Measurements from ENCODE around the gene RBM19.

The RBM19 gene

GRCh38 chr12:113988976-113989375, 22.9 kb upstream of the RBM19 start:
- no peak for DNase-seq

DNA sequence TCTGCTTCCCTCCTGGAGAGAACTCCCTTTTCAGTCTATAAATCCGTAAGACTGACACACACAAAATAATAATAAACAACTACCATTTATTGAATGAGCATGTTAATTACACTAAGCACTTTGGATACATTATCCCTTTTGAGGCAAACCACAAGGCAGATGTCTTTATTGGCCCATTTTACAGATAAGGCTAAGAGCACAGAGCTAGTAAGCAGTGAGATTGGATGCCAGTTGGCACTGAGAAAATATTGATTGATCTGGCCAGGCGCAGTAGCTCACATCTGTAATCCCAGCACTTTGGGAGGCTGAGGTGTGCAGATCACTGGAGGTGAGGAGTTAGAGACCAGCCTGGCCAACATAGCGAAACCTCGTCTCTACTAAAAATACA, 21.9 kb upstream of the RBM19 start:
- DNase-seq = no peak

DNA sequence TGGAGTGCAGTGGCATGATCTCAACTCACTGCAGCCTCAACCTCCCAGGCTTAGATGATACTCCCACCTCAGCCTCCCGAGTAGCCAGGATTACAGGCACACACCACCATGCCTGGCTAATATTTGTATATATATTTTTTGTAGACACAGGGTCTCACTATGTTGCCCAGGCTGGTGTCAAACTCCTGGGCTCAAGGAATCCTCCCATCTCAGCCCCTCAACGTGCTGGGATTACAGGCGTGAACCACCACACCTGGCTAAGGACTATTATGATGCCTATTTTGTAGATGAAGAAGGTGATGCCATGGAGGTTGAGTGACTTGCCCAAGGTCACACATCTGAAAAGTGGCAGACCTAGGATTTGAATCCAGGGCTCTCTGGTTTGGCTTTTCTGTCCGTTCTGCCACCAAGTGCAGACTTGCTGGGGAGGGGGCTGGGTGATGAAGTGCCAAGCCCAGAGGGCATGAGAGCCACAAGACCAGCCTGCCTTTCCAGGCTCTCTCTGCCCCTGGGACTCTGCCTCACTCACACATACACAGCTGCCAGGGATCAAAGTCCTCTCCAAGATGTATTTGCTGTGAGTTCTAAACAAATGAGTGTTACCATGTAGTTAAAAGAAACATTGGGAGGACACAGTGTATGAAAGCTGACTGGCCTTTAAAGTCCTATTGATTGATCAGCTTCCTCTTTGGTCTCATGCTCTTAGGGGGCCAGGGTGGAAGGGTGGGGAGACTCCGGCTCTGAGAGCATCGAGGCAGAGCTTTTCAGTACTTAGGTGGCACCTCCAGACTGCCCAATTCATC, 21.3 kb upstream of the RBM19 start:
- no peak for DNase-seq

GRCh38 chr12:113984464-113984863, 18.3 kb upstream of the RBM19 start:
- no peak for DNase-seq

DNA sequence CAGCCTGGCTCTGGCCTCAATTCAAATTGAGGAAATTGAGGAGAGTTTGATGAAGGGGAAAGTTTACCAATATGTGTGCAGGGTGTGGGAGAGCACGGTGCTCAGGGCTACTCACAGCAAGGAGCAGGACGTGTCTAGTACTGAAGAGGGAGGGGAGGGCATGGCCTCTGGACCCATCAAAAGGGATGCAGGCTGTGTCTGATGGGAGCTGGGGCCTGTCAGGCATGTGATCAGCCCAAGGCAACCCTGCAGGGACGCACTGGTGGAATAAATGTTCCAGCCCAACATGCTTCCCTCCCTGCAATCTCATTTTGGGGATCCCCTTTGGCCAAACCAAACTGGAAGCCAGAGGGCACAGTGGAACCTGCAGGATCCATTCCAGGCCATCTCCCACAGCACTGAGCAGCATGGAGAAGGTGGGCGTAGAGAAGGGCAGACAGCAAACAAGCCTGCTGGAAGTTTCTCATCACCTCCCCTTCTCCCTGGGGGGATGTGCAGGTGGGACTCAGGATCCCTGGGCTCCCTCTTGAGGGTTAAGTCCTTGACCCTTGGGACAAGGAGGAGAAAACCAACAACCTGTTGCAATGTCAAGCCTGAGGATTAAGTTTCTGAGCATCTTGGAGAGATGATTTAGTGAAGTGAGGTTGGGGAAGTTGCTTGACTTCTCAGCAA, 17.8 kb upstream of the RBM19 start:
- no peak for DNase-seq

GRCh38 chr12:113983265-113983664, 17.1 kb upstream of the RBM19 start:
- no peak for DNase-seq

GRCh38 chr12:113981876-113982275, 15.8 kb upstream of the RBM19 start:
- DNase-seq = no peak

DNA sequence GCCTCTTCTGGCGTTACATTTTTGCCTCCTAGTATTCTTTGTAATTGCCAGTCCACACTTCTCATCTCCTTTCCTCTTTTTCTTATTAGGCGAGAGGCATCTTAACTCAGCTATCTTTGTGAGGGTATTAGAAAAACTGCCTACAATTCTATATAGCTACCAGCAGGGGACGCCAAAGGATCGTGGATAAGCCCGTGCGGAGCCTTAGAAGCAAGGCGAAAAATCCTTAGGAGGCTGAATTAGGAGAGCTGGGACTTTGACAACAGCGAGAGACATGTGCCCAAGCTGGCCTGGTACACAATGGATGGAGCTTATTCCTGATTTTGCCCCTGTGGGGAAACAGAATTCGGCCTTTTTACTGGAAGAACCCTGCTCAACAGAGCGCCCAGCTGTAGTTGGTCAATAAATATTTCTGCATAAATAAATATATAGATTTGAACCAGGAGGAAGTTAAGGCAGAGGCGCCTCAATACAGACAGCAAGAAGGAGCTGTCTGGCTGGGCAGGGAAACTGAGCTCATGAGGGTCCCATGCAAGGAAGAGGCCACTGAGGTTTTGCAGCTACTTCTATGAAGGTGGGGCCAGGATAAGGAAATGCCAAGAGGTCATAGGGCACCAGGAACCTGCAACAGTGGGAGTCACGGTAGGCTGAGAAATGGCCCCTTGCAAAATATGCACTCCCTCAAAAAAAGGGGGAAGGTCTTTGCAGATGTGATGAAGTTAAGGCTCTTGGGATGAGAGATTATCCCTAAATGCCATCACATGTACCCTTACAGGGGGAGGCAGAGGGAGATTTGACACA, 14.6 kb upstream of the RBM19 start:
- peak; percentile 14 for DNase-seq

- DNase-seq = no peak
Observed at GRCh38 chr12:113980054-113980453, 13.9 kb upstream of the RBM19 start.

- no peak for DNase-seq
Observed at GRCh38 chr12:113978080-113978479, 12.0 kb upstream of the RBM19 start.

GRCh38 chr12:113974006-113974405, 7.9 kb upstream of the RBM19 start:
- no peak for DNase-seq

- DNase-seq = no peak
Observed at GRCh38 chr12:113973109-113973904, 7.2 kb upstream of the RBM19 start.

GRCh38 chr12:113971392-113971791, 5.3 kb upstream of the RBM19 start:
- no peak for DNase-seq

DNA sequence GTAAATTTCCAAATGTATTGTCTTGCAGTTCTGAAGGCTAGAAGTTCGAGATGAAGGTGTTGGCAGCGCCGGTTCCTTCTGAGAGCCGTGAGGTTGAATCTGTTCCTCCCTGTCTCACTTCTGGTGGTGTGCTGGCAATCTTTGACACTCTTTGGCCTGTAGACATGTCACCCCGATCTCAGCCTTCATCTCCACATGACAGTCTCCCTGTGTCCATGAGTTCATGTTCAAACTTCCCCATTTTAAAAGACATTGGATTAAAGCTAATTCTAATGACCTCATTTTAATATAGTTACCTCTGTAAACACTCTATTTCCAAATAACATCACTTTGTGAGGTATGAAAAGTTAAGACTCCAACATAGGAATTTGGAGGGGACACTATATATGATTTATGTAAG, 4.1 kb upstream of the RBM19 start:
- DNase-seq = no peak

DNA sequence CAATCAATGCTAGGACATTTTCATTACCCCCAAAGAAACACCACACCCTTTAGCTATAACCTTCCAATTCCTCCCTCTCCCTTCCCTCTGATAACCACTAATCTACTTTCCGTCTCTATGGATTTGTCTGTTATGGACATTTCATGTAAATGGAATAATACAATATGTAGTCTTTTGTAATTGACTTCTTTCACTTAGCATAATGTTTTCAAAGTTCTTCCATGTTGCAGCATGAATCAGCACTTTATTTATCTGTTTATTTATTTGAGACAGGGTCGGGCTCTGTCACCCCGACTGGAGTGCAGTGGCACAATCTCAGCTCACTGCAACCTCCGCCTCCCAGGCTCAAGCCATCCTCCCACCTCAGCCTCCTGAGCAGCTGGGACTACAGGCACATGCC, 1.2 kb upstream of the RBM19 start:
- DNase-seq = no peak

- DNase-seq = no peak
Observed at GRCh38 chr12:113962733-113963132, 3.4 kb downstream of the RBM19 start.

DNA sequence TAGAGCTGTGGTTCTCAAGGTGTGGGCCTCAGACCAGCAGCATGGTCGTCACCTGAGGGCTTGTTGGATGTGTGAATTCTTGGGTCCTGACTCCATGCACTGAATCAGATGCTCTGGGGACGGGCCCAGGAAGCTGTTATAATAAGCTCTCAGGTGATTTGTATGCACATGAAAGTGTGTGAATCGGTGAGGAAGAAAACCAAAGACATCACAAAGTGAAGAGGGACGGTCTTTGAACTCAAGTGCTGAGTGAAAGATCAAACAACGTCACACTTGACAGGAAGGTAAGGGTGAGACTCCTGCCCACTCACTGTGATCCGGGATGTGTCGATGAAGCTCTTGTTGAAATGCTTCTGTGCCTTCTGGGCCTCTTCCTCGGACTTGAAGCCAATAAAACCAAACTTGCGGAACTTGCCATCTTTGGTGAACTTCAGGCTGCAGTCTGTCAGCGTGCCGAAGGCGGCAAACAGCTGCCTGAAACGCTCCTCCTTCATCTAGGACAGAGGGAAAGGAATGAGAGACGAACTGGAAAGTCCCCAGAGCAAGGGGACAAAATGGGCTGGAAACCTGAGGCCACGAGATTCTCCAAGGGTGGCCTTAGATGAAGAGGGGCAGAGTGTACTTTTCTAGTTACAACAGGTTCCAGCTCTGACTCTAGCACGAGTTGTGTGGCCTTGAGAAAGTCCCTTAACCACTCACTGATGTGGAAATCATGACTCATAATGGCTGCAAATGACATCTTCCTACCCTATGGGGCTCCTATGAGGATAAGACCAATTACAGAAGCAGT, 4.0 kb downstream of the RBM19 start:
- peak; percentile 21 for DNase-seq

DNA sequence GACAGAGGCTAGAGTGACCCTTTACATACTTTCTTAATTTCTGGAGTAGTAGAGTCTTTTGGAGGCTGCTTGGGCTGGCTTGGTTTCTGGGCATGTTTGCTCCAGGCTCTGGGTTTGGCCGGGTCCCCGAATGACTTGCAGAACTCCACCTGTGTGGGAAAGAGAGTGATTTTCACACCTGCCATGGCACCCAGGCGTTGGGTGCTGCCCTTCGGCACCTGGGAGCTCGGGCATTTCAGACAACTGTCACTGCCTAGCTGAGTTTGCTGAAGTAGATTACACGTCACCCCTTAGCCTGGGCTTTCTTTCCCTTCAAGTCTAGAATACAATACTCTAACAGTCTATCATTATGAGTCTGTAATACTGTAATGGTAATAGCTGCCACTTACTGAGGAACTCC, 6.1 kb downstream of the RBM19 start:
- DNase-seq = no peak

DNA sequence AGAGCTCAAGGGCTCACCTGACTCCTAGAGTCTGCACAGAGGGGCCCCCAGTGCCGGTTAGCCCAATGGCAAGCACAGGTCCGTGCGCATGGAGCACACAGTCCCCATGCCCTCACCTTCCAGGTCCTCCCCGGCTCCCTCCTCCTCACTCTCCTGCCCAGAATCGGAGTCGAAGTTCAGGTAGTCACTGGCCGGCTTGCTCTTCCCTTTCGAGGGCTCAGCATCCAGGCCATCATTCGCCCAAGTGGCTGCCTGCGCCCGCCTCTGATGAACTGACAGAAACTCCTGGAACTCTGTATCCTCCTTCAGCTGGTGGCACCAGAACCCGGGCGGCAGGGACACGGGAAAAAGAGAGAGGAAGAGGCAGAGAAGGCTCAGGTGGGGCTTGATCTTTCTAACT, 7.0 kb downstream of the RBM19 start:
- DNase-seq = no peak

- no peak for DNase-seq
Observed at GRCh38 chr12:113958108-113958507, 8.0 kb downstream of the RBM19 start.

- DNase-seq = no peak
Observed at GRCh38 chr12:113957627-113958026, 8.5 kb downstream of the RBM19 start.

Measured in activated naive CD4-positive, alpha-beta T cell treated with Interleukin-2 at 50 U/mL for 16 hours (primary cell).